Hepatocyte (in vitro differentiated cells): ENCODE results near the gene LRRC4C.

ENCODE experiments used
- EZH2phosphoT487 ChIP-seq: fragments of 200-600 bp; sonication (generic); IDR thresholded peaks from one replicate; pipeline ENCODE4 v1.6.1; 2018; ENCODE audit warnings: antibody characterized with exemption, mild to moderate bottlenecking, low read depth, moderate library complexity; ENCODE audit not compliant: unreplicated experiment, severe bottlenecking
- TF ChIP-seq, protein P1 (sequence below): fragments of 200-600 bp; sonication (generic); IDR thresholded peaks from 2 replicates; pipeline ENCODE4 v1.5.1; 2016; ENCODE audit warnings: antibody characterized with exemption, mild to moderate bottlenecking; ENCODE audit not compliant: poor library complexity

- TF ChIP-seq, protein P1, sequence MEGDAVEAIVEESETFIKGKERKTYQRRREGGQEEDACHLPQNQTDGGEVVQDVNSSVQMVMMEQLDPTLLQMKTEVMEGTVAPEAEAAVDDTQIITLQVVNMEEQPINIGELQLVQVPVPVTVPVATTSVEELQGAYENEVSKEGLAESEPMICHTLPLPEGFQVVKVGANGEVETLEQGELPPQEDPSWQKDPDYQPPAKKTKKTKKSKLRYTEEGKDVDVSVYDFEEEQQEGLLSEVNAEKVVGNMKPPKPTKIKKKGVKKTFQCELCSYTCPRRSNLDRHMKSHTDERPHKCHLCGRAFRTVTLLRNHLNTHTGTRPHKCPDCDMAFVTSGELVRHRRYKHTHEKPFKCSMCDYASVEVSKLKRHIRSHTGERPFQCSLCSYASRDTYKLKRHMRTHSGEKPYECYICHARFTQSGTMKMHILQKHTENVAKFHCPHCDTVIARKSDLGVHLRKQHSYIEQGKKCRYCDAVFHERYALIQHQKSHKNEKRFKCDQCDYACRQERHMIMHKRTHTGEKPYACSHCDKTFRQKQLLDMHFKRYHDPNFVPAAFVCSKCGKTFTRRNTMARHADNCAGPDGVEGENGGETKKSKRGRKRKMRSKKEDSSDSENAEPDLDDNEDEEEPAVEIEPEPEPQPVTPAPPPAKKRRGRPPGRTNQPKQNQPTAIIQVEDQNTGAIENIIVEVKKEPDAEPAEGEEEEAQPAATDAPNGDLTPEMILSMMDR, result no peak
- no peak for TF ChIP-seq EZH2phosphoT487
These were observed 1219.2 kb downstream of the LRRC4C start for GRCh38 chr11:40240284-40240683.
